ENCODE data around the gene HIGD2B. TPM values are rescaled to one million over a fixed set of nuclear protein-coding genes. Genes with fewer than 3 reads are reported as not detected.

The HIGD2B gene
- total RNA-seq, 1 experiment from 2014 or later: 0.11 TPM

GRCh38 chr15:72682772-72683171 lies 3.2 kb downstream of the HIGD2B start:
- Histone ChIP-seq H3K4me2 (ENCODE audit: low read length) (no peak overlapping the region), H3K36me3 (ENCODE audit: low read depth, low read length) (no peaks in the 10 kb centered on the region), H3K4me1 (ENCODE audit: insufficient read depth, low read length) (peaks cover 7% of the 10 kb centered on the region), H3K4me3 (ENCODE audit: low read length) (no peak overlapping the region), H3F3A (ENCODE audit: low read length, unreplicated experiment) (no peaks in the 10 kb centered on the region), H3K27ac (ENCODE audit: low read length) (no peak overlapping the region), H2AFZ (ENCODE audit: low read length) (no peak overlapping the region), H3K9me2 (replicated peaks; ENCODE audit: low read length) (no peaks in the 10 kb centered on the region), H3K79me2 (ENCODE audit: low read length) (no peaks in the 10 kb centered on the region), H3K9me3 (ENCODE audit: low read length) (no peaks in the 10 kb centered on the region), H3K9ac (ENCODE audit: low read length) (no peak overlapping the region), H3K27me3 (ENCODE audit: low read length) (peaks cover 9% of the 10 kb centered on the region; the same call in 1 of the 2 replicates), H4K20me1 (ENCODE audit: low read length) (no peaks in the 10 kb centered on the region)
- TF ChIP-seq EZH2 (IDR thresholded peaks at IDR 0.05; ENCODE audit: low read length, unreplicated experiment) (no peak), CTCF (conservative IDR thresholded peaks at IDR 0.05; ENCODE audit: low read depth, low read length) (no peak), EZH2phosphoT487 (IDR thresholded peaks at IDR 0.05; ENCODE audit: borderline replicate concordance, low read length) (no peak)
- DNase-seq (no peak), ATAC-seq (no peak)
- intact Hi-C loops (cut with micrococcal nuclease): no loop called here
- POLR2A ChIA-PET (ENCODE audit: unreplicated experiment): interaction anchor here (0.6 kb wide), 1 partner anchor 293 kb away, joined by 8 read pairs; no protein-coding TSS in a partner anchor
- no TSS peak for BruUV-seq (replicated peaks)
- CTCF ChIA-PET: no interaction called here

GRCh38 chr15:72680931-72681330 lies 5.1 kb downstream of the HIGD2B start:
- peaks cover 9% of the 10 kb centered on the region; the same call in 1 of the 2 replicates for H3K27me3 ChIP-seq (ENCODE audit: low read length)
- no peaks in the 10 kb centered on the region for H3K36me3 ChIP-seq (ENCODE audit: low read depth, low read length)
- peaks cover 7% of the 10 kb centered on the region for H3K4me1 ChIP-seq (ENCODE audit: insufficient read depth, low read length)
- TF ChIP-seq EZH2phosphoT487 (IDR thresholded peaks at IDR 0.05; ENCODE audit: borderline replicate concordance, low read length) (no peak), EZH2 (IDR thresholded peaks at IDR 0.05; ENCODE audit: low read length, unreplicated experiment) (no peak), CTCF (conservative IDR thresholded peaks at IDR 0.05; ENCODE audit: low read depth, low read length) (no peak)
- ATAC-seq (no peak), DNase-seq (no peak)
- H3K27ac ChIP-seq (ENCODE audit: low read length): no peak overlapping the region
- no peak overlapping the region for H3K4me2 ChIP-seq (ENCODE audit: low read length)
- no TSS peak for BruUV-seq (replicated peaks)
- H3F3A ChIP-seq (ENCODE audit: low read length, unreplicated experiment): no peaks in the 10 kb centered on the region
- H4K20me1 ChIP-seq (ENCODE audit: low read length): no peaks in the 10 kb centered on the region
- ChIA-PET CTCF (no interaction called here), POLR2A (ENCODE audit: unreplicated experiment) (interaction anchor here (0.6 kb wide), 1 partner anchor 107 kb away, joined by 7 read pairs; no protein-coding TSS in a partner anchor)
- H3K9ac ChIP-seq (ENCODE audit: low read length): no peak overlapping the region
- no peaks in the 10 kb centered on the region for H3K79me2 ChIP-seq (ENCODE audit: low read length)
- no peak overlapping the region for H2AFZ ChIP-seq (ENCODE audit: low read length)
- no peaks in the 10 kb centered on the region for H3K9me3 ChIP-seq (ENCODE audit: low read length)
- no peak overlapping the region for H3K4me3 ChIP-seq (ENCODE audit: low read length)
- no peaks in the 10 kb centered on the region for H3K9me2 ChIP-seq (replicated peaks; ENCODE audit: low read length)
- intact Hi-C loops (cut with micrococcal nuclease): no loop called here

- Histone ChIP-seq H4K20me1 (ENCODE audit: low read length) (no peaks in the 10 kb centered on the region), H3F3A (ENCODE audit: low read length, unreplicated experiment) (no peaks in the 10 kb centered on the region), H3K4me1 (ENCODE audit: insufficient read depth, low read length) (no peaks in the 10 kb centered on the region), H3K4me3 (ENCODE audit: low read length) (no peak overlapping the region), H3K9ac (ENCODE audit: low read length) (no peak overlapping the region), H3K79me2 (ENCODE audit: low read length) (no peaks in the 10 kb centered on the region), H3K4me2 (ENCODE audit: low read length) (no peak overlapping the region), H3K27me3 (ENCODE audit: low read length) (peaks cover 9% of the 10 kb centered on the region; the same call in 1 of the 2 replicates), H2AFZ (ENCODE audit: low read length) (no peak overlapping the region), H3K9me2 (replicated peaks; ENCODE audit: low read length) (no peaks in the 10 kb centered on the region), H3K27ac (ENCODE audit: low read length) (no peak overlapping the region), H3K36me3 (ENCODE audit: low read depth, low read length) (no peaks in the 10 kb centered on the region), H3K9me3 (ENCODE audit: low read length) (no peaks in the 10 kb centered on the region)
- ATAC-seq (no peak), DNase-seq (no peak)
- no TSS peak for BruUV-seq (replicated peaks)
- TF ChIP-seq EZH2 (IDR thresholded peaks at IDR 0.05; ENCODE audit: low read length, unreplicated experiment): no peak
- no peak for TF ChIP-seq EZH2phosphoT487 (IDR thresholded peaks at IDR 0.05; ENCODE audit: borderline replicate concordance, low read length)
- TF ChIP-seq CTCF (conservative IDR thresholded peaks at IDR 0.05; ENCODE audit: low read depth, low read length): no peak
- CTCF ChIA-PET: no interaction called here
- POLR2A ChIA-PET (ENCODE audit: unreplicated experiment): no interaction called here
- intact Hi-C loops (cut with micrococcal nuclease): no loop called here
Observed at GRCh38 chr15:72676838-72677237, 9.1 kb downstream of the HIGD2B start.
